Cerebellar cortex (tissue), 1 donor: ENCODE data around the gene PGAP6.

Source experiments
- DNase-seq: peaks from one replicate; pipeline ENCODE4 v3.0.0-alpha.2; 2015; ENCODE audit warnings: low spot score

PGAP6 gene

GRCh38 chr16:330741-331140, 51.0 kb downstream of the PGAP6 start:
- DNase-seq: no peak

GRCh38 chr16:325375-326145, 56.2 kb downstream of the PGAP6 start:
- DNase-seq: no peak

- no peak for DNase-seq
Observed at GRCh38 chr16:324451-325334, 57.1 kb downstream of the PGAP6 start.

GRCh38 chr16:324201-324450, 57.7 kb downstream of the PGAP6 start:
- DNase-seq: no peak

- DNase-seq: no peak
Observed at GRCh38 chr16:322476-323143, 59.2 kb downstream of the PGAP6 start.

DNA sequence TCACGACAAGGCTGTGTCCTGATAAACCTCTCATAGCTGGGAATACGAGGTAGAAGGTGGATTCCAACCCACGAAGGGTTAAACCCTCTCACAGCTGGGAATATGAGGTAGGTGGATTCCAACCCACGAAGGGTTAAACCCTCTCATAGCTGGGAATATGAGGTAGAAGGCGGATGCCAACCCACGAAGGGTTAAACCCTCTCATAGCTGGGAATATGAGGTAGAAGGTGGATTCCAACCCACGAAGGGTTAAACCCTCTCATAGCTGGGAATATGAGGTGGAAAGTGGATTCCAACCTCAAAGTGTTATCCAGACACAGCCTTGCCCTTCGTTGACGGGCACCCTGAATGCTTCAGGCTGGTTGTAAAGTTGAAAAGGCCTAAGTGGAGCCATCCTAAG, 60.2 kb downstream of the PGAP6 start:
- no peak for DNase-seq
